SH-SY5Y (cell line): ENCODE results near the gene ZBTB20.

Source experiments
- GATA2 ChIP-seq: IDR thresholded peaks from 2 replicates; pipeline ENCODE4 v1.6.1; 2011; ENCODE audit warnings: mild to moderate bottlenecking, low read depth, low read length
- GATA3 ChIP-seq: IDR thresholded peaks from 2 replicates; pipeline ENCODE4 v1.6.1; 2011; ENCODE audit warnings: low read depth, mild to moderate bottlenecking, low read length, moderate library complexity

DNA sequence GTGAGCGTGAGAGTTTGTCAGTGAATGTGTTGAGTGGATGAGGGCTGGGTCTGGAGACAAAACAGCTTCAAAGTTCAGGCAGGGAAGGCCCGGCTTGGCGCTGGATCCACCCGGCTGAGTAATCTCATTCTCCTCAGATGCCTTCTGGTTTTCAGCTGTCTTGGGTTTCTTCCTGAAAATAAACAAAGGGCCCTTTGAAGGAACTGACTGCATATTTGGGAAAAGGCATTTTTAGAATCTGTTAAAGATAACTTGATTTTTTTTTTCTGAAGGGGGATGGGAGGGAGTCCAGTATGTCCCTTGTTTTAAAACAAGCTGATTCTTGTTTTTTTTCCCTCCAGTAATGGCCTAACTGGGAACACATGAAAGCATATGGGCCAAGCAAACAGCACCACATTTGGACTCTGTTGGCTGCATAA lies 766.8 kb downstream of the ZBTB20 start:
- TF ChIP-seq GATA2, result no peak
- no peak for TF ChIP-seq GATA3
